ENCODE data around the gene UCK2. TPM values are rescaled to one million over a fixed set of nuclear protein-coding genes. Genes with fewer than 3 reads are reported as not detected.

The UCK2 gene
- total and polyA plus RNA-seq, 2 donors (not counting 3 experiments of a cell fraction or from before 2014, with no cell fraction given), result 62.3 to 74.7 TPM

GRCh38 chr1:165949335-165950130 lies 122.1 kb downstream of the UCK2 start:
- CTCF ChIA-PET, result interaction anchor here (1.8 kb wide), 1 partner anchor 21 kb away, joined by 5 read pairs; no protein-coding TSS in a partner anchor

DNA sequence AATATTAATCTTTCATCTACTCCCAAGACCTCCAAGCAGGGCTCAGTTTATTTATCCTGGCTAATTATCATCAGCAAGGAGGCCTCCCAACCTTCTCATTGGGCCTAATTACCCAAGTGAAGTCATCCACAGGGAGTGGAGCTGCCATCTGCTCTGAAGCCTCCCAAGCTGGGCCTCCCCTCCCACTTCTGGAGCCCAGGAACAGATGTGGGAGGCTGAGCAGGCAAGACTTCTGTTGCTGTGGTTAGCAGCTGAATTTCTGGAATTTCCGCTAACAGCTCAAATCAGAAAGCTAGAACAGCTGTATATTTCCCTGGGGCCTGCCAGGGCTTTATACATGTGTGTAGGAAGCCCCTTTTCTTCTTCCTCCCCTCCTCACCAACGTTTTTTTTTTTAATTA lies 127.5 kb downstream of the UCK2 start:
- Histone ChIP-seq H3K4me1 (ENCODE audit: control insufficient read depth, extremely low read depth, insufficient read depth, low read length) (no peaks in the 10 kb centered on the region), H3K9me1 (replicated peaks; ENCODE audit: control insufficient read depth, extremely low read depth, insufficient read depth, low read length) (no peaks in the 10 kb centered on the region), H3K27ac (ENCODE audit: insufficient read depth, low read depth, low read length) (no peak overlapping the region), H3K9ac (replicated peaks; ENCODE audit: extremely low read depth, insufficient read depth, low read length) (no peak overlapping the region), H3K9me3 (replicated peaks; ENCODE audit: control insufficient read depth, insufficient read depth, low read length) (no peaks in the 10 kb centered on the region), H4K20me1 (replicated peaks; ENCODE audit: control insufficient read depth, extremely low read depth, insufficient read depth, low read length) (no peaks in the 10 kb centered on the region), H3K4me3 (replicated peaks in 1 of 3; ENCODE audit: insufficient read depth in 1 of 3, low read depth in 1 of 3, low read length in 3 of 3) (no peak overlapping the region), H3K4me2 (ENCODE audit: insufficient read depth, low read length) (no peak overlapping the region), H2AFZ (ENCODE audit: low read depth, low read length) (no peak overlapping the region), H3K27me3 (ENCODE audit: control insufficient read depth in 2 of 2, insufficient read depth in 2 of 2, low read length in 2 of 2) (no peaks in the 10 kb centered on the region), H3K79me2 (ENCODE audit: control insufficient read depth, insufficient read depth, low read length) (no peaks in the 10 kb centered on the region), H3K36me3 (ENCODE audit: control insufficient read depth in 2 of 2, extremely low read depth in 1 of 2, insufficient read depth in 2 of 2, low read length in 2 of 2) (no peaks in the 10 kb centered on the region)
- ChIA-PET POLR2A (no interaction called here), CTCF (no interaction called here)
- dilution Hi-C loops (cut with MboI; ENCODE audit: extremely low pct_ligation_motif_present, low sequenced_read_pairs), result no loop called here
- intact Hi-C loops (cut with micrococcal nuclease), result no loop called here
- FAIRE-seq (no peak), DNase-seq (ENCODE audit: low read depth, low spot score) (no peak)
- TF ChIP-seq FOS (IDR thresholded peaks at IDR 0.05; ENCODE audit: borderline replicate concordance, insufficient read depth, low read length) (no peak), JUN (IDR thresholded peaks at IDR 0.05; ENCODE audit: borderline replicate concordance, insufficient read depth, insufficient read length, low read depth) (no peak), MYC (IDR thresholded peaks at IDR 0.05; ENCODE audit: low read depth, low read length) (no peak), EZH2 (IDR thresholded peaks at IDR 0.05; ENCODE audit: borderline replicate concordance, low read depth, low read length, severe bottlenecking) (no peak), GATA2 (IDR thresholded peaks at IDR 0.05; ENCODE audit: insufficient read depth, insufficient read length, low read depth, low read length) (no peak), POLR2AphosphoS5 (IDR thresholded peaks at IDR 0.05; ENCODE audit: insufficient read depth, low read depth, low read length) (no peak), POLR2A (IDR thresholded peaks at IDR 0.05; ENCODE audit: low read depth, low read length) (no peak)
- TF ChIP-seq, protein P1, sequence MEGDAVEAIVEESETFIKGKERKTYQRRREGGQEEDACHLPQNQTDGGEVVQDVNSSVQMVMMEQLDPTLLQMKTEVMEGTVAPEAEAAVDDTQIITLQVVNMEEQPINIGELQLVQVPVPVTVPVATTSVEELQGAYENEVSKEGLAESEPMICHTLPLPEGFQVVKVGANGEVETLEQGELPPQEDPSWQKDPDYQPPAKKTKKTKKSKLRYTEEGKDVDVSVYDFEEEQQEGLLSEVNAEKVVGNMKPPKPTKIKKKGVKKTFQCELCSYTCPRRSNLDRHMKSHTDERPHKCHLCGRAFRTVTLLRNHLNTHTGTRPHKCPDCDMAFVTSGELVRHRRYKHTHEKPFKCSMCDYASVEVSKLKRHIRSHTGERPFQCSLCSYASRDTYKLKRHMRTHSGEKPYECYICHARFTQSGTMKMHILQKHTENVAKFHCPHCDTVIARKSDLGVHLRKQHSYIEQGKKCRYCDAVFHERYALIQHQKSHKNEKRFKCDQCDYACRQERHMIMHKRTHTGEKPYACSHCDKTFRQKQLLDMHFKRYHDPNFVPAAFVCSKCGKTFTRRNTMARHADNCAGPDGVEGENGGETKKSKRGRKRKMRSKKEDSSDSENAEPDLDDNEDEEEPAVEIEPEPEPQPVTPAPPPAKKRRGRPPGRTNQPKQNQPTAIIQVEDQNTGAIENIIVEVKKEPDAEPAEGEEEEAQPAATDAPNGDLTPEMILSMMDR (IDR thresholded peaks at IDR 0.05; ENCODE audit: extremely low read depth in 1 of 2, insufficient read depth in 1 of 2, low read depth in 1 of 2, low read length in 2 of 2), result no peak
- TF ChIP-seq, protein P2, sequence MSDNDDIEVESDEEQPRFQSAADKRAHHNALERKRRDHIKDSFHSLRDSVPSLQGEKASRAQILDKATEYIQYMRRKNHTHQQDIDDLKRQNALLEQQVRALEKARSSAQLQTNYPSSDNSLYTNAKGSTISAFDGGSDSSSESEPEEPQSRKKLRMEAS (IDR thresholded peaks at IDR 0.05; ENCODE audit: insufficient read depth, insufficient read length), result no peak
- BruUV-seq (replicated peaks), result no TSS peak

More at GRCh38 chr1:165949335-165950130, 122.1 kb downstream of the UCK2 start:
- H3K4me2 ChIP-seq (ENCODE audit: insufficient read depth, low read length), result no peak overlapping the region
- FAIRE-seq, result no peak
- no peaks in the 10 kb centered on the region for H3K36me3 ChIP-seq (ENCODE audit: control insufficient read depth in 2 of 2, extremely low read depth in 1 of 2, insufficient read depth in 2 of 2, low read length in 2 of 2)
- H3K9me1 ChIP-seq (replicated peaks; ENCODE audit: control insufficient read depth, extremely low read depth, insufficient read depth, low read length), result no peaks in the 10 kb centered on the region
- no peaks in the 10 kb centered on the region for H3K4me1 ChIP-seq (ENCODE audit: control insufficient read depth, extremely low read depth, insufficient read depth, low read length)
- POLR2A ChIA-PET, result no interaction called here
- TF ChIP-seq POLR2AphosphoS5 (IDR thresholded peaks at IDR 0.05; ENCODE audit: insufficient read depth, low read depth, low read length), result no peak
- TF ChIP-seq EZH2 (IDR thresholded peaks at IDR 0.05; ENCODE audit: borderline replicate concordance, low read depth, low read length, severe bottlenecking), result no peak
- TF ChIP-seq GATA2 (IDR thresholded peaks at IDR 0.05; ENCODE audit: insufficient read depth, insufficient read length, low read depth, low read length), result no peak
- TF ChIP-seq JUN (IDR thresholded peaks at IDR 0.05; ENCODE audit: borderline replicate concordance, insufficient read depth, insufficient read length, low read depth), result no peak
- H3K9me3 ChIP-seq (replicated peaks; ENCODE audit: control insufficient read depth, insufficient read depth, low read length), result no peaks in the 10 kb centered on the region
- no peak overlapping the region for H3K4me3 ChIP-seq (replicated peaks in 1 of 3; ENCODE audit: insufficient read depth in 1 of 3, low read depth in 1 of 3, low read length in 3 of 3)
- dilution Hi-C loops (cut with MboI; ENCODE audit: extremely low pct_ligation_motif_present, low sequenced_read_pairs) (no loop called here), intact Hi-C loops (cut with micrococcal nuclease) (no loop called here)
- no TSS peak for BruUV-seq (replicated peaks)
- H3K27me3 ChIP-seq (ENCODE audit: control insufficient read depth in 2 of 2, insufficient read depth in 2 of 2, low read length in 2 of 2), result no peaks in the 10 kb centered on the region
- no peak overlapping the region for H3K27ac ChIP-seq (ENCODE audit: insufficient read depth, low read depth, low read length)
- no peak overlapping the region for H2AFZ ChIP-seq (ENCODE audit: low read depth, low read length)
- H4K20me1 ChIP-seq (replicated peaks; ENCODE audit: control insufficient read depth, extremely low read depth, insufficient read depth, low read length), result no peaks in the 10 kb centered on the region
- no peak for DNase-seq (ENCODE audit: low read depth, low spot score)
- H3K9ac ChIP-seq (replicated peaks; ENCODE audit: extremely low read depth, insufficient read depth, low read length), result no peak overlapping the region
- no peaks in the 10 kb centered on the region for H3K79me2 ChIP-seq (ENCODE audit: control insufficient read depth, insufficient read depth, low read length)
